Measurements from ENCODE around the gene TUBGCP5.

Gene TUBGCP5

GRCh38 chr15:22951381-22952280 is 87.7 kb downstream of the TUBGCP5 start:
- DNase-seq, result no peak

- DNase-seq, result no peak
Observed at GRCh38 chr15:22951031-22951380, 88.4 kb downstream of the TUBGCP5 start.

DNA sequence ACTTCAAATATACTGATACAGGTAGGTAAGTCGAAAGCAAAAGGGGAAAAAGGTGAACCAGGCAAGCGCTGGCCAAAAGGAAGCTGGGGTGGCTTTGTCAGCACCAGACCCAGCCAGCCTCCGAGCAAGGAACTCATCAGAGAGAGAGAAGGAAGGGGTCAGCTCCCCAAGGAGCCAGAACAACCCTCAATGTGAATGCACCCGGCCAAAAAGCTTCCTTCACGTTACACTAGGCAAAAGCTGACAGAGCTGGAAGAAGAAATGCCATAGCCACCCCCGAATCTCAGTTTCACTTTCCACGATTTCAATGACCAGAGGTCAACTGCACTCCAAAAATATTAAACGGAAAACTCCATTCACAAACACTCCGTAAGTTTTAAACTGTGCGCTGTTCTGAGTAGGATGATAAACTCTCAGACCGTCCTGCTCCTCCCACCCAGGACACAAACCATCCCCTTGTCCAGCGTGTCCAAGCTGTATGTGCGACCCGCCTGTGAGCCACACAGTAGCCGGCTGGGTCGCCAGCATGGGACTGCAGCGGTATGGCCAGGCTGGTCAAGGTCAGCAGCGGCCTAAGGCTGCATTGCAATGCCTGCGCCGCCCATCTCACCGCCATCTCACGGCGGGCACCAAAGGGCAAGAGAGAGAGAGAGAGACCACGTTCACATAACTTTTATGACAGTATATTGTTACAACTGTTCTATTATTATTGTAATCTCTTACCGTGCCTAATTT is 88.9 kb downstream of the TUBGCP5 start:
- no peak for DNase-seq
